ENCODE measurements around the gene AMH. TPM values are rescaled to one million over a fixed set of nuclear protein-coding genes. Genes with fewer than 3 reads are reported as not detected.

Gene AMH
- total and polyA plus RNA-seq, 2 of the 13 experiments (the other 11 are each of a cell fraction or from before 2014, with no cell fraction given): 0.03 to 0.18 TPM

DNA sequence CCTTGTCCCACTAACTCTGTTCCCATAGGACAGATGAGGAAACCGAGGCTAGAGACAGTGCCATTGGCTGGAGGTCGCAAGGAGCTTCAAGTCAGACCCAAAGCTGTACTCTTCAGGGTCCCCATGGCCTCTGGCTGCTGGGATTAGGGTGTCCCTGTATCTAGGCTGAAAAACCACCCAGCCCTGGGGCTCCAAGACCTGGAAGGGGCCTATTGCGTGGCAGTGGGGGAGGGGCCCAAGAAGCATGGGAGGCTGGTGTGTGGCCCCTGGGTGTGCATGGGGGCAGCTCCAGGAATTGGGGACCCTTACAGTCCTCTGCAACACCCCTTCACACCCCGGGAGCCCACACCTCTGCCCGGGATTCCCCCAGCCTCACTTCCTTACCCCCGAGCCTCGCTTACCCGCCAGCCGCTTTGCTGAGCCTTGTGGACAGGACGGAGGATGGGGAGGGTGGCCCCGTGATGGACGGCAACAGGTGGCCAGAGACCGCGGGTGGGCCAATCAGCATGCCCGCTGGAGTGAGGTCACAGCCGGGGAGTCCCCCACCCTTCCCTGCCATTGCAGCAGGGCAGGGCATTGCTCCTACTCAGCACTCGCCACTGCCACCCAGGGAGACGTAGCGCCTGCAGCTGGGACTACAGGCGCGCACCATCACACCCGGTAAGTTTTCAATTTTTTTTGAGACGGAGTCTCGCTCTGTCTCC, 7.0 kb downstream of the AMH start, which contains the start of gene JSRP1 (continued):
- TF ChIP-seq ZMAT3 (CRISPR knock-in tag; conservative IDR thresholded peaks at IDR 0.05) (no peak), ZNF570 (CRISPR knock-in tag; IDR thresholded peaks at IDR 0.05; ENCODE audit: borderline replicate concordance) (no peak), SMAD1 (CRISPR knock-in tag; IDR thresholded peaks at IDR 0.05; ENCODE audit: borderline replicate concordance, low read depth) (no peak)
- TF ChIP-seq, protein P1, sequence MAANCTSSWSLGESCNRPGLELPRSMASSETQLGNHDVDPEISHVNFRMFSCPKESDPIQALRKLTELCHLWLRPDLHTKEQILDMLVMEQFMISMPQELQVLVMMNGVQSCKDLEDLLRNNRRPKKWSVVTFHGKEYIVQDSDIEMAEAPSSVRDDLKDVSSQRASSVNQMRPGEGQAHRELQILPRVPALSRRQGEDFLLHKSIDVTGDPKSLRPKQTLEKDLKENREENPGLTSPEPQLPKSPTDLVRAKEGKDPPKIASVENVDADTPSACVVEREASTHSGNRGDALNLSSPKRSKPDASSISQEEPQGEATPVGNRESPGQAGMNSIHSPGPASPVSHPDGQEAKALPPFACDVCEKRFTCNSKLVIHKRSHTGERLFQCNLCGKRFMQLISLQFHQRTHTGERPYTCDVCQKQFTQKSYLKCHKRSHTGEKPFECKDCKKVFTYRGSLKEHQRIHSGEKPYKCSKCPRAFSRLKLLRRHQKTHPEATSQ (CRISPR knock-in tag; IDR thresholded peaks at IDR 0.05; ENCODE audit: borderline replicate concordance): no peak

DNA sequence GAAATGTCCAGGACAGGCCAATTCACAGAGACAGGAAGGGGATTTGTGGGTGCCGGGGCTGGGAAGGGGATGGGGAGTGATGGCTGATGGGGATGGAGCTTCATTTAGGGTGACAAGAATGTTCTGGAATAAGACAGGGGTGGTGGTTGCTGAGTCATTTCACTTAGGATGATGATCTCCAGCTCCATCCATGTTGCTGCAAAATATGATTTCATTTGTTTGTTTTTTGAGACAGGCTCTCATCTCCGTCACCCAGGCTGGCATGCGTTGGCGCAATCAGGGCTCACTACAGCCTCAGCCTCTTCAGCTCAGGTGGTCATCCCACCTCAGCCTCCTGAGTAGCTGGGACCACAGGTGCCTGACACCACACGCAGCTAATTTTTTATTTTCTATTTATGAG, 10.2 kb downstream of the AMH start:
- peak; percentile 33; the same call in 1 of the 2 replicates for TF ChIP-seq FOSL2 (CRISPR knock-in tag; IDR thresholded peaks at IDR 0.05)
- peak; percentile 47 for TF ChIP-seq NFE2L2 (IDR thresholded peaks at IDR 0.05; ENCODE audit: low read length)
- no peak for TF ChIP-seq ERF (CRISPR knock-in tag; IDR thresholded peaks at IDR 0.05)
- peak; percentile 7; the same call in 1 of the 2 replicates for TF ChIP-seq NFE2 (CRISPR knock-in tag; IDR thresholded peaks at IDR 0.05)
- TF ChIP-seq, protein P2, sequence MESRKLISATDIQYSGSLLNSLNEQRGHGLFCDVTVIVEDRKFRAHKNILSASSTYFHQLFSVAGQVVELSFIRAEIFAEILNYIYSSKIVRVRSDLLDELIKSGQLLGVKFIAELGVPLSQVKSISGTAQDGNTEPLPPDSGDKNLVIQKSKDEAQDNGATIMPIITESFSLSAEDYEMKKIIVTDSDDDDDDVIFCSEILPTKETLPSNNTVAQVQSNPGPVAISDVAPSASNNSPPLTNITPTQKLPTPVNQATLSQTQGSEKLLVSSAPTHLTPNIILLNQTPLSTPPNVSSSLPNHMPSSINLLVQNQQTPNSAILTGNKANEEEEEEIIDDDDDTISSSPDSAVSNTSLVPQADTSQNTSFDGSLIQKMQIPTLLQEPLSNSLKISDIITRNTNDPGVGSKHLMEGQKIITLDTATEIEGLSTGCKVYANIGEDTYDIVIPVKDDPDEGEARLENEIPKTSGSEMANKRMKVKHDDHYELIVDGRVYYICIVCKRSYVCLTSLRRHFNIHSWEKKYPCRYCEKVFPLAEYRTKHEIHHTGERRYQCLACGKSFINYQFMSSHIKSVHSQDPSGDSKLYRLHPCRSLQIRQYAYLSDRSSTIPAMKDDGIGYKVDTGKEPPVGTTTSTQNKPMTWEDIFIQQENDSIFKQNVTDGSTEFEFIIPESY (CRISPR knock-in tag; IDR thresholded peaks at IDR 0.05): peak; percentile 17; the same call in 1 of the 2 replicates
- no peaks in the 10 kb centered on the region for H3K79me2 ChIP-seq (ENCODE audit: insufficient read depth, low read length)
- ChIA-PET CTCF (ENCODE audit: low intra/inter-chr PET ratio, low total read pairs) (no interaction called here), POLR2A (interaction anchor here (0.7 to 5.2 kb wide), 5 partner anchors 8 to 270 kb away, joined by 3 to 35 read pairs (median 7); no protein-coding TSS in a partner anchor)
- ATAC-seq (no peak), DNase-seq (ENCODE audit: low spot score) (no peak), FAIRE-seq (no peak)
- H3K4me1 ChIP-seq (ENCODE audit: insufficient read depth, low read length): peaks cover 47% of the 10 kb centered on the region
- no peak overlapping the region for H3K4me3 ChIP-seq (replicated peaks in 1 of 3; ENCODE audit: insufficient read depth in 1 of 3, low read depth in 2 of 3, low read length in 3 of 3)
- H4K20me1 ChIP-seq (ENCODE audit: insufficient read depth, low read length): no peaks in the 10 kb centered on the region
- no peak overlapping the region for H2AFZ ChIP-seq (ENCODE audit: low read length)
- BruUV-seq (replicated peaks): no TSS peak
- no peaks in the 10 kb centered on the region for H3K9me3 ChIP-seq (ENCODE audit: low read length)
- H3K27me3 ChIP-seq (ENCODE audit: control insufficient read depth in 1 of 2, insufficient read depth in 2 of 2, low read length in 2 of 2): peaks cover 3 to 5% of the 10 kb centered on the region in 2 experiments; a peak in 3 of 5 replicates
- intact Hi-C loops (cut with micrococcal nuclease; ENCODE audit: unreplicated experiment) (no loop called here), in situ Hi-C loops (cut with HindIII; ENCODE audit: extremely low pct_ligation_motif_present, low pct_unique_long_range_greater_than_20kb) (no loop called here)
- no peak overlapping the region for H3K4me2 ChIP-seq (ENCODE audit: low read depth, low read length)
- H3K9ac ChIP-seq (ENCODE audit: insufficient read depth, low read depth, low read length): no peak overlapping the region
- H3K36me3 ChIP-seq (replicated peaks in 1 of 2; ENCODE audit: control insufficient read depth in 1 of 2, insufficient read depth in 2 of 2, low read length in 2 of 2): no peaks in the 10 kb centered on the region
- H3K27ac ChIP-seq (ENCODE audit: extremely low read length, insufficient read depth, low read length): no peak overlapping the region
- WGBS (ENCODE audit: low lambda C conversion rate): 40% methylated on average over 5 of the region's 5 CpGs

Data from HepG2 (cell line).